Activated naive CD4-positive, alpha-beta T cell treated with anti-CD3 and anti-CD28 coated beads, Interleukin-2, amount 50 U/mL, for 72 hours (primary cell): ENCODE results near the gene ZNF318. TPM values are rescaled to one million over a fixed set of nuclear protein-coding genes. Genes with fewer than 3 reads are reported as not detected.
"Not testable (repeated sequence)": the region's sequence is repeated elsewhere in the genome, so short reads cannot be mapped to it uniquely, and the experiment has no call there.

Experiments
- ATAC-seq, 2 donors: fragments of 150-1000 bp; cut with Tn5 transposase; 2 replicates each; pipeline ENCODE4 v1.10.0; 2021; ENCODE audit warnings: mild to moderate bottlenecking in 2 of 2, moderate library complexity in 2 of 2
- DNase-seq, 2 donors: peaks; one replicate each; pipeline ENCODE4 v3.0.0; 2021 to 2022; ENCODE audit warnings: low spot score in 2 of 2
- H3K27ac Mint-ChIP-seq, 2 donors: one replicate each; pipeline ENCODE4 v1.8.0; 2022; ENCODE audit warnings: mild to moderate bottlenecking in 2 of 2, mixed read lengths in 2 of 2
- H3K36me3 Mint-ChIP-seq, 2 donors: one replicate each; pipeline ENCODE4 v1.8.0; 2022; ENCODE audit warnings: mixed read lengths in 2 of 2
- H3K9me3 Mint-ChIP-seq, 2 donors: one replicate each; pipeline ENCODE4 v1.8.0; 2022; ENCODE audit warnings: mixed read lengths in 2 of 2
- total RNA-seq, 2 donors: library from RNA; stranded (reverse); gene quantifications; one replicate each; pipeline ENCODE4 v1.2.3, GENCODE V29; 2022

ZNF318 gene
- total RNA-seq, 2 donors from 2014 or later = 10.8 to 12.2 TPM

- no peaks in the 10 kb centered on the region for H3K9me3 Mint-ChIP-seq
- ATAC-seq = no peak
- no peak overlapping the region for H3K27ac Mint-ChIP-seq
- H3K36me3 Mint-ChIP-seq = peaks cover 6% of the 10 kb centered on the region in 2 donors
- no peak for DNase-seq
Measured at GRCh38 chr6:43359831-43360230, 9.6 kb downstream of the ZNF318 start.

GRCh38 chr6:43359381-43359780 is 10.1 kb downstream of the ZNF318 start:
- Mint-ChIP-seq H3K9me3 (no peaks in the 10 kb centered on the region), H3K36me3 (peaks cover 6% of the 10 kb centered on the region in 2 donors), H3K27ac (no peak overlapping the region)
- DNase-seq (no peak), ATAC-seq (peak in 1 of 2 donors; percentile 66)

- Mint-ChIP-seq H3K36me3 (peaks cover 6 to 16% of the 10 kb centered on the region in 2 donors), H3K27ac (no peak overlapping the region), H3K9me3 (no peaks in the 10 kb centered on the region)
- DNase-seq (no peak), ATAC-seq (peak in 1 of 2 donors; percentile 46)
Measured at GRCh38 chr6:43355862-43356590, 13.4 kb downstream of the ZNF318 start.

- DNase-seq, H3K9me3 Mint-ChIP-seq, ATAC-seq, H3K27ac Mint-ChIP-seq: not testable (repeated sequence)
- peaks cover 0 to 10% of the 10 kb centered on the region in 2 donors for H3K36me3 Mint-ChIP-seq
Measured at GRCh38 chr6:43351951-43352350, 17.5 kb downstream of the ZNF318 start.

- H3K27ac Mint-ChIP-seq = no peak overlapping the region
- no peak for ATAC-seq
Measured at GRCh38 chr6:43347444-43347843, 22.0 kb downstream of the ZNF318 start.

GRCh38 chr6:43347021-43347420 is 22.4 kb downstream of the ZNF318 start:
- DNase-seq = no peak
- Mint-ChIP-seq H3K27ac (no peak overlapping the region), H3K9me3 (no peaks in the 10 kb centered on the region), H3K36me3 (peaks cover 0 to 4% of the 10 kb centered on the region in 2 donors)
- no peak for ATAC-seq

More at GRCh38 chr6:43347444-43347843, 22.0 kb downstream of the ZNF318 start:
- Mint-ChIP-seq H3K36me3 (peaks cover 0 to 8% of the 10 kb centered on the region in 2 donors), H3K9me3 (no peaks in the 10 kb centered on the region)
- no peak for DNase-seq

GRCh38 chr6:43346243-43346642 is 23.2 kb downstream of the ZNF318 start:
- not testable (repeated sequence) for H3K9me3 Mint-ChIP-seq, H3K36me3 Mint-ChIP-seq, DNase-seq, H3K27ac Mint-ChIP-seq, ATAC-seq

GRCh38 chr6:43339168-43339567 is 30.3 kb downstream of the ZNF318 start:
- Mint-ChIP-seq H3K36me3 (no peaks in the 10 kb centered on the region), H3K9me3 (no peaks in the 10 kb centered on the region), H3K27ac (no peak overlapping the region)
- DNase-seq (no peak), ATAC-seq (no peak)

- H3K36me3 Mint-ChIP-seq = no peaks in the 10 kb centered on the region
- H3K27ac Mint-ChIP-seq = peak overlapping the region in 1 of 2 donors; percentile 70
- no peaks in the 10 kb centered on the region for H3K9me3 Mint-ChIP-seq
Measured at GRCh38 chr6:43338243-43338642, 31.2 kb downstream of the ZNF318 start.

GRCh38 chr6:43336382-43336781 is 33.1 kb downstream of the ZNF318 start:
- no peaks in the 10 kb centered on the region for H3K9me3 Mint-ChIP-seq
- H3K36me3 Mint-ChIP-seq = no peaks in the 10 kb centered on the region
- DNase-seq = no peak
- no peak overlapping the region for H3K27ac Mint-ChIP-seq
- no peak for ATAC-seq

More at GRCh38 chr6:43338243-43338642, 31.2 kb downstream of the ZNF318 start:
- DNase-seq (no peak), ATAC-seq (no peak)

- no peaks in the 10 kb centered on the region for H3K36me3 Mint-ChIP-seq
- H3K9me3 Mint-ChIP-seq = no peaks in the 10 kb centered on the region
- ATAC-seq = no peak
- H3K27ac Mint-ChIP-seq = no peak overlapping the region
- DNase-seq = no peak
Measured at GRCh38 chr6:43335469-43335868, 34.0 kb downstream of the ZNF318 start.

- Mint-ChIP-seq H3K9me3 (no peaks in the 10 kb centered on the region), H3K36me3 (no peaks in the 10 kb centered on the region), H3K27ac (no peak overlapping the region)
- no peak for DNase-seq
- ATAC-seq = peak in 1 of 2 donors; percentile 20
Measured at GRCh38 chr6:43334466-43335095, 34.9 kb downstream of the ZNF318 start.

GRCh38 chr6:43331891-43332290 is 37.6 kb downstream of the ZNF318 start:
- H3K27ac Mint-ChIP-seq = no peak overlapping the region
- no peaks in the 10 kb centered on the region for H3K9me3 Mint-ChIP-seq
- no peak for ATAC-seq
- DNase-seq = no peak
- no peaks in the 10 kb centered on the region for H3K36me3 Mint-ChIP-seq

- Mint-ChIP-seq H3K9me3 (no peaks in the 10 kb centered on the region), H3K27ac (no peak overlapping the region)
- peak in 1 of 2 donors; percentile 54 for ATAC-seq
Measured at GRCh38 chr6:43331470-43331869, 38.0 kb downstream of the ZNF318 start.

GRCh38 chr6:43328528-43328927 is 40.9 kb downstream of the ZNF318 start:
- Mint-ChIP-seq H3K9me3 (no peaks in the 10 kb centered on the region), H3K27ac (no peak overlapping the region), H3K36me3 (no peaks in the 10 kb centered on the region)
- DNase-seq (no peak), ATAC-seq (peak in 1 of 2 donors; percentile 53)

More at GRCh38 chr6:43331470-43331869, 38.0 kb downstream of the ZNF318 start:
- DNase-seq = no peak
- no peaks in the 10 kb centered on the region for H3K36me3 Mint-ChIP-seq

GRCh38 chr6:43325876-43326275 is 43.6 kb downstream of the ZNF318 start:
- DNase-seq = no peak
- Mint-ChIP-seq H3K36me3 (no peaks in the 10 kb centered on the region), H3K27ac (no peak overlapping the region), H3K9me3 (no peaks in the 10 kb centered on the region)
- ATAC-seq = no peak

- no peak for ATAC-seq
- DNase-seq = no peak
- H3K36me3 Mint-ChIP-seq = no peaks in the 10 kb centered on the region
- no peaks in the 10 kb centered on the region for H3K9me3 Mint-ChIP-seq
- H3K27ac Mint-ChIP-seq = no peak overlapping the region
Measured at GRCh38 chr6:43318011-43318410, 51.4 kb downstream of the ZNF318 start.

- no peak overlapping the region for H3K27ac Mint-ChIP-seq
- ATAC-seq = no peak
- no peaks in the 10 kb centered on the region for H3K36me3 Mint-ChIP-seq
- no peak for DNase-seq
- H3K9me3 Mint-ChIP-seq = no peaks in the 10 kb centered on the region
Measured at GRCh38 chr6:43313813-43314212, 55.6 kb downstream of the ZNF318 start.
